Activated CD4-positive, alpha-beta T cell treated with anti-CD3 and anti-CD28 coated beads, Interleukin-2, amount 50 U/mL, for 24 hours (primary cell): ENCODE data around the gene RBM22.

Source experiments
- DNase-seq, 2 donors: peaks; one replicate each; pipeline ENCODE4 v3.0.0-alpha.2; 2020; ENCODE audit warnings: low read depth in 1 of 2, low spot score in 1 of 2

Gene RBM22

GRCh38 chr5:150672884-150673275 lies 28.0 kb downstream of the RBM22 start:
- DNase-seq, result no peak

- no peak for DNase-seq
These were observed 28.5 kb downstream of the RBM22 start for GRCh38 chr5:150672237-150672883.

- no peak for DNase-seq
These were observed 29.2 kb downstream of the RBM22 start for GRCh38 chr5:150671509-150672236.

GRCh38 chr5:150670948-150671310 lies 29.9 kb downstream of the RBM22 start:
- DNase-seq, result no peak

- no peak for DNase-seq
These were observed 30.5 kb downstream of the RBM22 start for GRCh38 chr5:150670275-150670947.

GRCh38 chr5:150665044-150665443 lies 35.8 kb downstream of the RBM22 start:
- no peak for DNase-seq

- DNase-seq, result no peak
These were observed 36.9 kb downstream of the RBM22 start for GRCh38 chr5:150663936-150664335.

GRCh38 chr5:150662731-150663516 lies 37.9 kb downstream of the RBM22 start:
- no peak for DNase-seq

GRCh38 chr5:150661821-150662596 lies 38.9 kb downstream of the RBM22 start:
- DNase-seq, result no peak

- DNase-seq, result no peak
These were observed 39.8 kb downstream of the RBM22 start, which contains the start of gene MYOZ3 for GRCh38 chr5:150661086-150661485. TSS of gene MYOZ3 (plus strand) at chr5:150661251. CDS start at chr5:150662942, 1,691 bp downstream.

- no peak for DNase-seq
These were observed 40.6 kb downstream of the RBM22 start for GRCh38 chr5:150660108-150660831.

- no peak for DNase-seq
These were observed 41.3 kb downstream of the RBM22 start for GRCh38 chr5:150659360-150660107.

- no peak for DNase-seq
These were observed 42.1 kb downstream of the RBM22 start for GRCh38 chr5:150658699-150659265.

GRCh38 chr5:150658121-150658520 lies 42.7 kb downstream of the RBM22 start:
- DNase-seq, result no peak

GRCh38 chr5:150656191-150657132 lies 44.4 kb downstream of the RBM22 start:
- peak; percentile 32 to 37 for DNase-seq

GRCh38 chr5:150655221-150655620 lies 45.6 kb downstream of the RBM22 start:
- no peak for DNase-seq

GRCh38 chr5:150653762-150654556 lies 46.9 kb downstream of the RBM22 start:
- DNase-seq, result no peak
